Measurements from ENCODE around the gene MKKS. TPM values are rescaled to one million over a fixed set of nuclear protein-coding genes. Genes with fewer than 3 reads are reported as not detected.

Gene MKKS
- total and polyA plus RNA-seq, 10 of the 15 experiments (the other 5 are each of a cell fraction or from before 2014, with no cell fraction given) = 4.3 to 17.9 (median 7.7) TPM

DNA sequence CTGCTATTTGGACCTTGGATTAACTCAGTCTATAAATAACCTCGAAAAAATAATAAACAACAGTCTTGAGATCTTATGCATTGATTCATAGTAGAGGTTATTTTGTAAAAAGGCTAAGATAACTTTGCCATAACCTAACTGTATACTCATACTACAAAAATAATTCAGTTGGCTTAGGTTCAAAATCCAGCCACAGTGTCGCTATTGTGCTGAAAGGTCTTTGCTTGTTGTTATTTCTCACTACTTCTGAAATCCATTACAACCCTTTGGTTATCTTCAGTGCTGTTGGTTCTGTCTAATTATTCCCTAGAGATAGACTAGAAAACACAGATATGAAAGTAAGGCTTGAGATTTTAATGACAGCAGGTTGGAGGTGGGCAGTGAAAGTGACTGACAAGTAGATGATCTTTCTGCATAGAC lies 74.4 kb downstream of the MKKS start (continued):
- TF ChIP-seq, protein P1, sequence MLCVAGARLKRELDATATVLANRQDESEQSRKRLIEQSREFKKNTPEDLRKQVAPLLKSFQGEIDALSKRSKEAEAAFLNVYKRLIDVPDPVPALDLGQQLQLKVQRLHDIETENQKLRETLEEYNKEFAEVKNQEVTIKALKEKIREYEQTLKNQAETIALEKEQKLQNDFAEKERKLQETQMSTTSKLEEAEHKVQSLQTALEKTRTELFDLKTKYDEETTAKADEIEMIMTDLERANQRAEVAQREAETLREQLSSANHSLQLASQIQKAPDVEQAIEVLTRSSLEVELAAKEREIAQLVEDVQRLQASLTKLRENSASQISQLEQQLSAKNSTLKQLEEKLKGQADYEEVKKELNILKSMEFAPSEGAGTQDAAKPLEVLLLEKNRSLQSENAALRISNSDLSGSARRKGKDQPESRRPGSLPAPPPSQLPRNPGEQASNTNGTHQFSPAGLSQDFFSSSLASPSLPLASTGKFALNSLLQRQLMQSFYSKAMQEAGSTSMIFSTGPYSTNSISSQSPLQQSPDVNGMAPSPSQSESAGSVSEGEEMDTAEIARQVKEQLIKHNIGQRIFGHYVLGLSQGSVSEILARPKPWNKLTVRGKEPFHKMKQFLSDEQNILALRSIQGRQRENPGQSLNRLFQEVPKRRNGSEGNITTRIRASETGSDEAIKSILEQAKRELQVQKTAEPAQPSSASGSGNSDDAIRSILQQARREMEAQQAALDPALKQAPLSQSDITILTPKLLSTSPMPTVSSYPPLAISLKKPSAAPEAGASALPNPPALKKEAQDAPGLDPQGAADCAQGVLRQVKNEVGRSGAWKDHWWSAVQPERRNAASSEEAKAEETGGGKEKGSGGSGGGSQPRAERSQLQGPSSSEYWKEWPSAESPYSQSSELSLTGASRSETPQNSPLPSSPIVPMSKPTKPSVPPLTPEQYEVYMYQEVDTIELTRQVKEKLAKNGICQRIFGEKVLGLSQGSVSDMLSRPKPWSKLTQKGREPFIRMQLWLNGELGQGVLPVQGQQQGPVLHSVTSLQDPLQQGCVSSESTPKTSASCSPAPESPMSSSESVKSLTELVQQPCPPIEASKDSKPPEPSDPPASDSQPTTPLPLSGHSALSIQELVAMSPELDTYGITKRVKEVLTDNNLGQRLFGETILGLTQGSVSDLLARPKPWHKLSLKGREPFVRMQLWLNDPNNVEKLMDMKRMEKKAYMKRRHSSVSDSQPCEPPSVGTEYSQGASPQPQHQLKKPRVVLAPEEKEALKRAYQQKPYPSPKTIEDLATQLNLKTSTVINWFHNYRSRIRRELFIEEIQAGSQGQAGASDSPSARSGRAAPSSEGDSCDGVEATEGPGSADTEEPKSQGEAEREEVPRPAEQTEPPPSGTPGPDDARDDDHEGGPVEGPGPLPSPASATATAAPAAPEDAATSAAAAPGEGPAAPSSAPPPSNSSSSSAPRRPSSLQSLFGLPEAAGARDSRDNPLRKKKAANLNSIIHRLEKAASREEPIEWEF (IDR thresholded peaks at IDR 0.05; ENCODE audit: insufficient replicate concordance, low read depth, low read length) = peak; percentile 88
- TF ChIP-seq ZSCAN29 (IDR thresholded peaks at IDR 0.05) (no peak), EP300 (IDR thresholded peaks at IDR 0.05; ENCODE audit: borderline replicate concordance in 1 of 2, control insufficient read depth in 1 of 2, low read depth in 2 of 2, low read length in 2 of 2) (peak; percentile 42 to 65; a peak in 2 of 4 replicates), BCL3 (IDR thresholded peaks at IDR 0.05; ENCODE audit: borderline replicate concordance, insufficient read depth, low read depth, low read length, poor library complexity, severe bottlenecking) (no peak), BCLAF1 (IDR thresholded peaks at IDR 0.05) (no peak), ZNF207 (IDR thresholded peaks at IDR 0.05; ENCODE audit: borderline replicate concordance) (no peak), TARDBP (IDR thresholded peaks at IDR 0.05; ENCODE audit: borderline replicate concordance) (no peak), MYC (IDR thresholded peaks at IDR 0.05; ENCODE audit: insufficient read depth, insufficient read length, insufficient replicate concordance, low read length, severe bottlenecking) (no peak), KLF5 (IDR thresholded peaks at IDR 0.05; ENCODE audit: partially characterized antibody) (peak; percentile 26), TCF3 (IDR thresholded peaks at IDR 0.05; ENCODE audit: borderline replicate concordance, insufficient read depth, low read depth, low read length) (no peak)
- TF ChIP-seq, protein P2, sequence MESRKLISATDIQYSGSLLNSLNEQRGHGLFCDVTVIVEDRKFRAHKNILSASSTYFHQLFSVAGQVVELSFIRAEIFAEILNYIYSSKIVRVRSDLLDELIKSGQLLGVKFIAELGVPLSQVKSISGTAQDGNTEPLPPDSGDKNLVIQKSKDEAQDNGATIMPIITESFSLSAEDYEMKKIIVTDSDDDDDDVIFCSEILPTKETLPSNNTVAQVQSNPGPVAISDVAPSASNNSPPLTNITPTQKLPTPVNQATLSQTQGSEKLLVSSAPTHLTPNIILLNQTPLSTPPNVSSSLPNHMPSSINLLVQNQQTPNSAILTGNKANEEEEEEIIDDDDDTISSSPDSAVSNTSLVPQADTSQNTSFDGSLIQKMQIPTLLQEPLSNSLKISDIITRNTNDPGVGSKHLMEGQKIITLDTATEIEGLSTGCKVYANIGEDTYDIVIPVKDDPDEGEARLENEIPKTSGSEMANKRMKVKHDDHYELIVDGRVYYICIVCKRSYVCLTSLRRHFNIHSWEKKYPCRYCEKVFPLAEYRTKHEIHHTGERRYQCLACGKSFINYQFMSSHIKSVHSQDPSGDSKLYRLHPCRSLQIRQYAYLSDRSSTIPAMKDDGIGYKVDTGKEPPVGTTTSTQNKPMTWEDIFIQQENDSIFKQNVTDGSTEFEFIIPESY (IDR thresholded peaks at IDR 0.05) = no peak
- TF ChIP-seq, protein P3, sequence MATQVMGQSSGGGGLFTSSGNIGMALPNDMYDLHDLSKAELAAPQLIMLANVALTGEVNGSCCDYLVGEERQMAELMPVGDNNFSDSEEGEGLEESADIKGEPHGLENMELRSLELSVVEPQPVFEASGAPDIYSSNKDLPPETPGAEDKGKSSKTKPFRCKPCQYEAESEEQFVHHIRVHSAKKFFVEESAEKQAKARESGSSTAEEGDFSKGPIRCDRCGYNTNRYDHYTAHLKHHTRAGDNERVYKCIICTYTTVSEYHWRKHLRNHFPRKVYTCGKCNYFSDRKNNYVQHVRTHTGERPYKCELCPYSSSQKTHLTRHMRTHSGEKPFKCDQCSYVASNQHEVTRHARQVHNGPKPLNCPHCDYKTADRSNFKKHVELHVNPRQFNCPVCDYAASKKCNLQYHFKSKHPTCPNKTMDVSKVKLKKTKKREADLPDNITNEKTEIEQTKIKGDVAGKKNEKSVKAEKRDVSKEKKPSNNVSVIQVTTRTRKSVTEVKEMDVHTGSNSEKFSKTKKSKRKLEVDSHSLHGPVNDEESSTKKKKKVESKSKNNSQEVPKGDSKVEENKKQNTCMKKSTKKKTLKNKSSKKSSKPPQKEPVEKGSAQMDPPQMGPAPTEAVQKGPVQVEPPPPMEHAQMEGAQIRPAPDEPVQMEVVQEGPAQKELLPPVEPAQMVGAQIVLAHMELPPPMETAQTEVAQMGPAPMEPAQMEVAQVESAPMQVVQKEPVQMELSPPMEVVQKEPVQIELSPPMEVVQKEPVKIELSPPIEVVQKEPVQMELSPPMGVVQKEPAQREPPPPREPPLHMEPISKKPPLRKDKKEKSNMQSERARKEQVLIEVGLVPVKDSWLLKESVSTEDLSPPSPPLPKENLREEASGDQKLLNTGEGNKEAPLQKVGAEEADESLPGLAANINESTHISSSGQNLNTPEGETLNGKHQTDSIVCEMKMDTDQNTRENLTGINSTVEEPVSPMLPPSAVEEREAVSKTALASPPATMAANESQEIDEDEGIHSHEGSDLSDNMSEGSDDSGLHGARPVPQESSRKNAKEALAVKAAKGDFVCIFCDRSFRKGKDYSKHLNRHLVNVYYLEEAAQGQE (IDR thresholded peaks at IDR 0.05; ENCODE audit: low read depth, low read length) = no peak

Measured in GM12878 (cell line).